PC-9 (cell line): ENCODE data around the gene CFAP99.

Source experiments
- CTCF ChIP-seq: fragments of 200-600 bp; sonication (generic); conservative IDR thresholded peaks from 2 replicates; pipeline ENCODE4 v1.6.1; 2017; ENCODE audit warnings: mixed run types, antibody characterized with exemption, mild to moderate bottlenecking, moderate library complexity
- EZH2 ChIP-seq: fragments of 200-600 bp; sonication (generic); IDR thresholded peaks from 2 replicates; pipeline ENCODE4 v1.8.0; 2017; ENCODE audit warnings: antibody characterized with exemption, low read depth

- no peak for TF ChIP-seq CTCF
- no peak for TF ChIP-seq EZH2
Observed at GRCh38 chr4:2487632-2488031, 68.9 kb downstream of the CFAP99 start.
